Epidermal melanocyte (primary cell): ENCODE measurements around the gene USP25.

Experiments
- DNase-seq: peaks from one replicate; pipeline ENCODE4 v3.0.0; 2011; ENCODE audit warnings: low spot score; ENCODE audit not compliant: insufficient read length

The USP25 gene

GRCh38 chr21:15729674-15730483, at the start of gene USP25:
Gene USP25, plus strand, starts transcription at chr21:15729982. Its CDS starts 412 bp downstream, at chr21:15730394.
- peak; percentile 89 for DNase-seq

GRCh38 chr21:15682186-15682895, 47.4 kb upstream of the USP25 start:
- DNase-seq: no peak

- no peak for DNase-seq
Observed at GRCh38 chr21:15682977-15683376, 46.8 kb upstream of the USP25 start.

GRCh38 chr21:15686506-15686905, 43.3 kb upstream of the USP25 start:
- DNase-seq: no peak

- DNase-seq: no peak
Observed at GRCh38 chr21:15687208-15687607, 42.6 kb upstream of the USP25 start.

GRCh38 chr21:15688016-15688415, 41.8 kb upstream of the USP25 start:
- no peak for DNase-seq

- no peak for DNase-seq
Observed at GRCh38 chr21:15688809-15689208, 41.0 kb upstream of the USP25 start.

- DNase-seq: no peak
Observed at GRCh38 chr21:15692711-15693110, 37.1 kb upstream of the USP25 start.

GRCh38 chr21:15695241-15695640, 34.5 kb upstream of the USP25 start:
- no peak for DNase-seq

GRCh38 chr21:15701830-15702229, 28.0 kb upstream of the USP25 start:
- DNase-seq: no peak

- no peak for DNase-seq
Observed at GRCh38 chr21:15703932-15704331, 25.9 kb upstream of the USP25 start.

- no peak for DNase-seq
Observed at GRCh38 chr21:15706696-15707095, 23.1 kb upstream of the USP25 start.

GRCh38 chr21:15713412-15713811, 16.4 kb upstream of the USP25 start:
- no peak for DNase-seq

- DNase-seq: no peak
Observed at GRCh38 chr21:15718711-15719110, 11.1 kb upstream of the USP25 start.

GRCh38 chr21:15719976-15720375, 9.8 kb upstream of the USP25 start:
- no peak for DNase-seq

GRCh38 chr21:15722591-15723324, 7.0 kb upstream of the USP25 start:
- DNase-seq: no peak

- DNase-seq: no peak
Observed at GRCh38 chr21:15725949-15726348, 3.8 kb upstream of the USP25 start.

- no peak for DNase-seq
Observed at GRCh38 chr21:15728046-15728445, 1.7 kb upstream of the USP25 start.

GRCh38 chr21:15729346-15729673, 472 bp upstream of the USP25 start:
- DNase-seq: no peak

- no peak for DNase-seq
Observed at GRCh38 chr21:15730484-15731242, 881 bp downstream of the USP25 start.

GRCh38 chr21:15731243-15731613, 1.4 kb downstream of the USP25 start:
- DNase-seq: no peak
